H9 (cell line): ENCODE data around the gene FAM180A. TPM values are rescaled to one million over a fixed set of nuclear protein-coding genes. Genes with fewer than 3 reads are reported as not detected.

ENCODE experiments used
- DNase-seq: peaks from one replicate; pipeline ENCODE4 v3.0.0-alpha.2; 2017
- H2AFZ ChIP-seq: one replicate; pipeline ENCODE4 v1.6.1; 2013; ENCODE audit warnings: mild to moderate bottlenecking, low read length, control low read depth, moderate library complexity
- H2AK5ac ChIP-seq: 2 replicates; pipeline ENCODE4 v1.6.1; 2013; ENCODE audit warnings: low read length, control low read depth, mixed read lengths; ENCODE audit not compliant: insufficient read length
- H2BK120ac ChIP-seq: one replicate; pipeline ENCODE4 v1.6.1; 2013; ENCODE audit warnings: low read depth, mild to moderate bottlenecking, low read length, control low read depth, inconsistent platforms; ENCODE audit not compliant: poor library complexity, severe bottlenecking
- H2BK12ac ChIP-seq: 2 replicates; pipeline ENCODE4 v1.6.1; 2013; ENCODE audit warnings: low read length, control low read depth, mixed read lengths, low read depth; ENCODE audit not compliant: insufficient read length
- H2BK15ac ChIP-seq: 2 replicates; pipeline ENCODE4 v1.6.1; 2013; ENCODE audit warnings: low read depth, low read length, control low read depth
- H2BK20ac ChIP-seq: one replicate; pipeline ENCODE4 v1.6.1; 2013; ENCODE audit warnings: low read depth, mild to moderate bottlenecking, low read length, control low read depth, inconsistent platforms; ENCODE audit not compliant: poor library complexity, severe bottlenecking
- H2BK5ac ChIP-seq: 2 replicates; pipeline ENCODE4 v1.6.1; 2013; ENCODE audit warnings: low read length, control low read depth, mixed read lengths; ENCODE audit not compliant: insufficient read length
- H3K14ac ChIP-seq: 2 replicates; pipeline ENCODE4 v1.6.1; 2013; ENCODE audit warnings: low read length, control low read depth; ENCODE audit not compliant: insufficient read depth
- H3K18ac ChIP-seq: 2 replicates; pipeline ENCODE4 v1.6.1; 2013; ENCODE audit warnings: low read depth, mild to moderate bottlenecking, mixed read lengths, low read length, control low read depth; ENCODE audit not compliant: insufficient read length
- H3K23ac ChIP-seq: 2 replicates; pipeline ENCODE4 v1.6.1; 2013; ENCODE audit warnings: low read length, control low read depth, mixed read lengths, low read depth; ENCODE audit not compliant: insufficient read length
- H3K23me2 ChIP-seq: 2 replicates; pipeline ENCODE4 v1.6.1; 2013; ENCODE audit warnings: low read depth, mild to moderate bottlenecking, mixed read lengths, low read length, control low read depth; ENCODE audit not compliant: insufficient read length, poor library complexity, severe bottlenecking
- H3K27ac ChIP-seq: 2 replicates; pipeline ENCODE4 v1.5.1; 2013; ENCODE audit warnings: low read length, control low read depth, mixed read lengths, low read depth; ENCODE audit not compliant: insufficient read length
- H3K27me3 ChIP-seq: 2 replicates; pipeline ENCODE4 v1.6.1; 2013; ENCODE audit warnings: low read length, control low read depth, inconsistent platforms; ENCODE audit not compliant: insufficient read depth
- H3K4ac ChIP-seq: 2 replicates; pipeline ENCODE4 v1.6.1; 2013; ENCODE audit warnings: low read depth, mild to moderate bottlenecking, control low read depth, inconsistent platforms, low read length, moderate library complexity
- H3K4me1 ChIP-seq: 2 replicates; pipeline ENCODE4 v1.6.1; 2013; ENCODE audit warnings: low read length, control low read depth, inconsistent platforms; ENCODE audit not compliant: insufficient read depth
- H3K4me2 ChIP-seq: 2 replicates; pipeline ENCODE4 v1.6.1; 2013; ENCODE audit warnings: low read length, control low read depth, mixed read lengths; ENCODE audit not compliant: insufficient read length, insufficient read depth
- H3K56ac ChIP-seq: 2 replicates; pipeline ENCODE4 v1.6.1; 2013; ENCODE audit warnings: low read depth, mild to moderate bottlenecking, mixed read lengths, low read length, control low read depth; ENCODE audit not compliant: insufficient read length
- H3K79me1 ChIP-seq: 2 replicates; pipeline ENCODE4 v1.6.1; 2013; ENCODE audit warnings: low read depth, mild to moderate bottlenecking, moderate library complexity, low read length, control low read depth, inconsistent platforms; ENCODE audit not compliant: insufficient read depth, poor library complexity, severe bottlenecking
- H3K79me2 ChIP-seq: 2 replicates; pipeline ENCODE4 v1.6.1; 2013; ENCODE audit warnings: low read length, control low read depth, inconsistent platforms; ENCODE audit not compliant: insufficient read depth
- H3K9ac ChIP-seq: 2 replicates; pipeline ENCODE4 v1.6.1; 2013; ENCODE audit warnings: low read length, control low read depth, mixed read lengths; ENCODE audit not compliant: insufficient read length; ENCODE audit errors: extremely low read depth
- H3K9me3 ChIP-seq: one replicate; pipeline ENCODE4 v1.6.1; 2013; ENCODE audit warnings: low read depth, low read length, inconsistent platforms; ENCODE audit not compliant: control insufficient read depth
- H3T11ph ChIP-seq: one replicate; pipeline ENCODE4 v1.6.1; 2013; ENCODE audit warnings: mild to moderate bottlenecking, low read length, control low read depth, inconsistent platforms
- H4K20me1 ChIP-seq: one replicate; pipeline ENCODE4 v1.6.1; 2013; ENCODE audit not compliant: control insufficient read depth, insufficient read length, insufficient read depth
- H4K5ac ChIP-seq: 2 replicates; pipeline ENCODE4 v1.6.1; 2013; ENCODE audit warnings: low read depth, mild to moderate bottlenecking, mixed read lengths, low read length, control low read depth; ENCODE audit not compliant: insufficient read length
- H4K8ac ChIP-seq: replicated peaks from 2 replicates; pipeline ENCODE4 v1.6.1; 2013; ENCODE audit warnings: low read length, control low read depth, mixed read lengths, low read depth; ENCODE audit not compliant: insufficient read length
- H4K91ac ChIP-seq: 2 replicates; pipeline ENCODE4 v1.6.1; 2013; ENCODE audit warnings: low read depth, mild to moderate bottlenecking, moderate library complexity, mixed read lengths, low read length, control low read depth; ENCODE audit not compliant: insufficient read length
- H3K27ac Mint-ChIP-seq, 3 experiments: 2 replicates in 2 of 3; 3 replicates in 1 of 3; pipeline ENCODE4 v1.8.0; 2020 to 2021; ENCODE audit warnings: mixed read lengths in 3 of 3, mild to moderate bottlenecking in 1 of 3, moderate library complexity in 1 of 3
- H3K27me3 Mint-ChIP-seq: 2 replicates; pipeline ENCODE4 v1.8.0; 2021; ENCODE audit warnings: low read depth, mild to moderate bottlenecking, moderate library complexity, mixed read lengths
- H3K36me3 Mint-ChIP-seq, 3 experiments: 2 replicates in 2 of 3; 3 replicates in 1 of 3; pipeline ENCODE4 v1.8.0; 2020 to 2021; ENCODE audit warnings: low read depth in 3 of 3, mixed read lengths in 3 of 3; ENCODE audit not compliant: insufficient read depth in 1 of 3
- H3K4me1 Mint-ChIP-seq, 2 experiments: 2 replicates each; pipeline ENCODE4 v1.8.0; 2020; ENCODE audit warnings: mixed read lengths in 2 of 2
- H3K4me3 Mint-ChIP-seq, 2 experiments: 2 replicates in 1 of 2; 3 replicates in 1 of 2; pipeline ENCODE4 v1.8.0; 2020 to 2021; ENCODE audit warnings: mild to moderate bottlenecking in 2 of 2, mixed read lengths in 2 of 2, moderate library complexity in 1 of 2
- H3K9me3 Mint-ChIP-seq, 2 experiments: 2 replicates in 1 of 2; 3 replicates in 1 of 2; pipeline ENCODE4 v1.8.0; 2020; ENCODE audit warnings: mild to moderate bottlenecking in 2 of 2, mixed read lengths in 2 of 2, moderate library complexity in 1 of 2
- CTCF ChIP-seq: fragments of 200-600 bp; sonication (generic); conservative IDR thresholded peaks from 3 replicates; pipeline ENCODE4 v1.8.0; 2021; ENCODE audit warnings: antibody characterized with exemption, mild to moderate bottlenecking
- WGBS: extraction: QIAGEN DNeasy Blood & Tissue Kit; methylation state at CpG from one replicate; pipeline ENCODE4 v1.1.7; 2013; ENCODE audit warnings: missing lambda C conversion rate, low lambda C conversion rate, mixed read lengths; ENCODE audit not compliant: insufficient read length; ENCODE audit errors: extremely low coverage; 5-methylcytosine and 5-hydroxymethylcytosine counted together
- total RNA-seq: library from RNA; stranded (reverse); gene quantifications from 2 replicates; pipeline ENCODE4 v1.2.1, GENCODE V29; 2021

The FAM180A gene
- total RNA-seq, 1 experiment from 2014 or later: not detected

GRCh38 chr7:135795846-135796570 lies 47.4 kb upstream of the FAM180A start:
- Histone ChIP-seq H3K56ac (no peak overlapping the region), H2BK120ac (no peak overlapping the region), H4K8ac (no peak overlapping the region), H4K20me1 (no peaks in the 10 kb centered on the region), H4K91ac (no peak overlapping the region), H3K23ac (no peak overlapping the region), H2BK5ac (no peak overlapping the region), H3T11ph (no peak overlapping the region), H2BK15ac (no peak overlapping the region), H3K9ac (no peak overlapping the region), H3K79me2 (no peaks in the 10 kb centered on the region), H3K23me2 (no peaks in the 10 kb centered on the region), H4K5ac (no peak overlapping the region), H3K14ac (no peak overlapping the region), H3K27ac (no peak overlapping the region), H3K9me3 (no peaks in the 10 kb centered on the region), H2BK20ac (no peak overlapping the region), H3K4me1 (no peaks in the 10 kb centered on the region; the same call in 1 of the 2 replicates), H2AK5ac (no peak overlapping the region), H3K4me2 (no peak overlapping the region), H3K18ac (no peak overlapping the region), H2BK12ac (no peak overlapping the region), H3K27me3 (no peaks in the 10 kb centered on the region), H2AFZ (no peak overlapping the region), H3K4ac (no peak overlapping the region), H3K79me1 (no peaks in the 10 kb centered on the region)
- peaks cover 0 to 3% of the 10 kb centered on the region in 2 experiments; a peak in 1 of 5 replicates for H3K9me3 Mint-ChIP-seq
- peaks cover 7 to 12% of the 10 kb centered on the region in 2 experiments for H3K4me1 Mint-ChIP-seq
- no peak for DNase-seq
- TF ChIP-seq CTCF: no peak
- no CpG with 5 or more reads among the region's 2 CpGs for WGBS
- no peak overlapping the region for H3K27ac Mint-ChIP-seq
- 0 out of 7 replicates have a peak, but pooled peaks cover 0 to 6% (median 0%) of the 10 kb centered on the region in 3 experiments for H3K36me3 Mint-ChIP-seq
- H3K27me3 Mint-ChIP-seq: no peaks in the 10 kb centered on the region; the same call in none of the 2 replicates
- H3K4me3 Mint-ChIP-seq: no peak overlapping the region
